B cell (primary cell): ENCODE measurements around the gene HLA-DOB. TPM values are rescaled to one million over a fixed set of nuclear protein-coding genes. Genes with fewer than 3 reads are reported as not detected.

Experiments used
- ATAC-seq: fragments of 200-7000 bp; cut with Tn5 transposase; one replicate; pipeline ENCODE4 v1.10.0; 2021; ENCODE audit warnings: low read depth, mild to moderate bottlenecking, moderate number of reproducible peaks, moderate library complexity
- CTCF ChIA-PET: fragments of 350-600 bp; sonication (Branson Sonifier 250); formaldehyde crosslinking; loops from one replicate; lab custom pipeline; 2021; ENCODE audit warnings: antibody characterized with exemption, inconsistent platforms; lab: Charles Lee
- POLR2A ChIA-PET: fragments of 350-600 bp; sonication (Branson Sonifier 250); formaldehyde crosslinking; loops from one replicate; lab custom pipeline; 2021; ENCODE audit warnings: antibody characterized with exemption; lab: Charles Lee
- DNase-seq: peaks from one replicate; pipeline ENCODE4 v3.0.0; 2013
- H2AFZ ChIP-seq: 2 replicates; pipeline ENCODE4 v1.6.1; 2012; ENCODE audit warnings: mild to moderate bottlenecking, low read depth, low read length; ENCODE audit not compliant: insufficient read depth, poor library complexity, severe bottlenecking
- H3K27ac ChIP-seq, 2 donors: 1 replicate in 1 of 2; 2 replicates in 1 of 2; pipeline ENCODE4 v1.5.1; 2012 to 2013; ENCODE audit warnings: low read length in 2 of 2, mild to moderate bottlenecking in 2 of 2, moderate library complexity in 1 of 2
- H3K27me3 ChIP-seq, 4 experiments: fragments of 200-600 bp in 1 of 4; sonication (generic) in 1 of 4; replicated peaks in 1 of 4; 1 replicate in 2 of 4; 2 replicates in 2 of 4; pipeline versions ENCODE4 v1.6.1 to v1.7.0; 2013 to 2016; ENCODE audit warnings: low read length in 3 of 4, mild to moderate bottlenecking in 2 of 4, mixed read lengths in 1 of 4, moderate library complexity in 1 of 4; ENCODE audit not compliant: insufficient read depth in 4 of 4, control insufficient read depth in 3 of 4; ENCODE audit errors: control extremely low read depth in 1 of 4
- H3K36me3 ChIP-seq, 2 experiments: replicated peaks in 1 of 2; 1 replicate in 1 of 2; 2 replicates in 1 of 2; pipeline versions ENCODE4 v1.6.1 to v1.7.1; 2013; ENCODE audit warnings: low read length in 1 of 2; ENCODE audit not compliant: insufficient read depth in 2 of 2, control insufficient read depth in 1 of 2; ENCODE audit errors: control extremely low read depth in 1 of 2, extremely low read depth in 1 of 2
- H3K4me1 ChIP-seq, 2 donors: fragments of 200-600 bp in 1 of 2; sonication (generic) in 1 of 2; 1 replicate in 1 of 2; 2 replicates in 1 of 2; pipeline versions ENCODE4 v1.5.1 to v1.6.1; 2013 to 2017; ENCODE audit warnings: low read length in 2 of 2; ENCODE audit not compliant: control insufficient read depth in 2 of 2, insufficient read depth in 2 of 2
- H3K4me2 ChIP-seq: replicated peaks from 2 replicates; pipeline ENCODE3; 2012; ENCODE audit warnings: mild to moderate bottlenecking, low read depth, low read length; ENCODE audit not compliant: poor library complexity, severe bottlenecking
- H3K4me3 ChIP-seq, 5 experiments: fragments of 200-600 bp in 1 of 5; sonication (generic) in 1 of 5; 1 replicate in 3 of 5; 2 replicates in 2 of 5; pipeline versions ENCODE4 v1.5.1 to v1.7.0; 2011 to 2016; ENCODE audit warnings: low read length in 4 of 5, mild to moderate bottlenecking in 4 of 5, low read depth in 2 of 5, control low read depth in 1 of 5, moderate library complexity in 1 of 5; ENCODE audit not compliant: insufficient read depth in 1 of 5; ENCODE audit errors: control extremely low read depth in 1 of 5, extremely low read depth in 1 of 5
- H3K79me2 ChIP-seq: fragments of 200-600 bp; sonication (generic); one replicate; pipeline ENCODE4 v1.6.0; 2016; ENCODE audit warnings: low read length; ENCODE audit not compliant: control insufficient read depth, insufficient read depth
- H3K9ac ChIP-seq: fragments of 200-600 bp; sonication (generic); 2 replicates; pipeline ENCODE4 v1.6.1; 2017; ENCODE audit warnings: mild to moderate bottlenecking, low read length, moderate library complexity
- H3K9me3 ChIP-seq, 3 donors: one replicate each; pipeline versions ENCODE4 v1.6.1 to v1.7.1; 2013; ENCODE audit warnings: low read length in 2 of 3; ENCODE audit not compliant: control insufficient read depth in 2 of 3, insufficient read depth in 1 of 3; ENCODE audit errors: control extremely low read depth in 1 of 3
- H4K20me1 ChIP-seq: 2 replicates; pipeline ENCODE4 v1.6.0; 2012; ENCODE audit warnings: mild to moderate bottlenecking, low read length; ENCODE audit not compliant: insufficient read depth, control insufficient read depth, poor library complexity, severe bottlenecking
- H3K27ac Mint-ChIP-seq: one replicate; pipeline ENCODE4 v1.8.0; 2021; ENCODE audit warnings: mixed read lengths
- H3K27me3 Mint-ChIP-seq: one replicate; pipeline ENCODE4 v1.8.0; 2021; ENCODE audit warnings: mixed read lengths
- H3K4me1 Mint-ChIP-seq: one replicate; pipeline ENCODE4 v1.8.0; 2021; ENCODE audit warnings: mixed read lengths
- H3K4me3 Mint-ChIP-seq: one replicate; pipeline ENCODE4 v1.8.0; 2021; ENCODE audit warnings: mixed read lengths
- H3K9me3 Mint-ChIP-seq: one replicate; pipeline ENCODE4 v1.8.0; 2022; ENCODE audit warnings: mixed read lengths; ENCODE audit not compliant: insufficient read depth
- EZH2 ChIP-seq: IDR thresholded peaks from 2 replicates; pipeline ENCODE4 v1.6.1; 2012; ENCODE audit warnings: borderline replicate concordance, low read depth, mild to moderate bottlenecking, moderate library complexity, low read length; ENCODE audit not compliant: insufficient read depth, poor library complexity, severe bottlenecking
- WGBS: methylation state at CpG from one replicate; pipeline ENCODE4 v1.1.5; 2013; ENCODE audit warnings: missing lambda C conversion rate; ENCODE audit not compliant: insufficient coverage; 5-methylcytosine and 5-hydroxymethylcytosine counted together
- intact Hi-C: fragments of 100-400 bp; cut with micrococcal nuclease; formaldehyde crosslinking; loops from one replicate; pipeline ENCODE4 v1.10.0; 2022
- polyA plus RNA-seq: library from polyadenylated mRNA; depleted of rRNA; stranded (reverse); fragments of >200 nt; gene quantifications from 2 replicates; pipeline ENCODE4 v1.2.3, GENCODE V29; 2012
- total RNA-seq, 2 donors: library from RNA; stranded (reverse); fragments of 120-200 nt in 1 of 2; gene quantifications; 1 replicate in 1 of 2; 2 replicates in 1 of 2; pipeline versions ENCODE4 v1.2.3 to v1.2.4, GENCODE V29; 2013 to 2022
- TF ChIP-seq, protein P1 (sequence below): fragments of 200-600 bp; IDR thresholded peaks from one replicate; pipeline ENCODE4 v1.8.0; 2022; ENCODE audit warnings: antibody characterized with exemption, mild to moderate bottlenecking

The HLA-DOB gene
- total and polyA plus RNA-seq, 2 donors (not counting 1 experiment from before 2014, with no cell fraction given), result 109 to 231 TPM

DNA sequence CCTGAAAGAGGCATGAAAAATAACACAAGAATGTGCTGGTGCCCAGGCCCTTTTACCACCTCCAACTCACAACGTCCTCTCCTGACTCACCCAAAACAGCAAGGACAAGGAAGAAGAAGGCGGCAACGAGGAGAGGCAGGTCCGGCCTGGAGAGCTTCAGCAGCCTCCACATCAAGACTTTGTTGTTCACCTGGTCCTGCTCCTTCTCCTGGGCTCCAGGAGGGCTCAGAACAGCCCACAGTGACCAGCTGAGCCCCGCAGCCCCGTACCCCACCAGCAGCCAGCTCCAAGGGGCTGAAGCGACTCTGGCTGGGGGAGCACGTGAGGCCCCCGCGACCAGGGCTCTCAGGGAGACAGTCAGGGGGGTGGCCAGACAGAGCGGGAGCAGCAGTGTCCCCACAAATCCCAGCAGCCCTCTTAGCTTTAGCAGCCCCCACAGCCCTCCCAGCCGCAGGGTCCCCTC is 20.9 kb upstream of the HLA-DOB start:
- H3K4me3 Mint-ChIP-seq, result peak overlapping the region; percentile 97
- peak; percentile 40 for DNase-seq
- H3K4me1 Mint-ChIP-seq, result peaks cover 90% of the 10 kb centered on the region
- H4K20me1 ChIP-seq, result no peaks in the 10 kb centered on the region
- H3K79me2 ChIP-seq, result peaks cover 77% of the 10 kb centered on the region
- H3K9me3 Mint-ChIP-seq, result no peaks in the 10 kb centered on the region
- H3K27ac ChIP-seq, result peak overlapping the region; percentile 83 to 97
- no peak for ATAC-seq
- H3K36me3 ChIP-seq, result peaks cover 26 to 65% of the 10 kb centered on the region in 2 experiments
- CTCF ChIA-PET, result interaction anchor here (0.9 to 11.0 kb wide), 40 partner anchors 11 to 475 kb away, joined by 3 to 359 read pairs (median 9); partner anchors contain the start of genes BRD2, HLA-DMA, HLA-DMB and HLA-DOB
- H2AFZ ChIP-seq, result peak overlapping the region; percentile 77
- H3K9me3 ChIP-seq, result no peaks in the 10 kb centered on the region
- POLR2A ChIA-PET, result interaction anchor here (0.7 to 9.7 kb wide), 17 partner anchors 10 to 409 kb away, joined by 3 to 282 read pairs (median 5); partner anchors contain the start of genes BRD2, HLA-DMA, HLA-DOB and HLA-DPA1
- intact Hi-C loops, result loop anchor here (1.0 to 5.0 kb wide), 6 partner anchors 17 to 147 kb away; partner anchors contain the start of gene PSMB9
- WGBS, result 27% methylated on average over 12 of the region's 12 CpGs
- peak overlapping the region; percentile 71 to 80 (median 76) for H3K4me3 ChIP-seq
- no peak for TF ChIP-seq EZH2
- TF ChIP-seq, protein P1, sequence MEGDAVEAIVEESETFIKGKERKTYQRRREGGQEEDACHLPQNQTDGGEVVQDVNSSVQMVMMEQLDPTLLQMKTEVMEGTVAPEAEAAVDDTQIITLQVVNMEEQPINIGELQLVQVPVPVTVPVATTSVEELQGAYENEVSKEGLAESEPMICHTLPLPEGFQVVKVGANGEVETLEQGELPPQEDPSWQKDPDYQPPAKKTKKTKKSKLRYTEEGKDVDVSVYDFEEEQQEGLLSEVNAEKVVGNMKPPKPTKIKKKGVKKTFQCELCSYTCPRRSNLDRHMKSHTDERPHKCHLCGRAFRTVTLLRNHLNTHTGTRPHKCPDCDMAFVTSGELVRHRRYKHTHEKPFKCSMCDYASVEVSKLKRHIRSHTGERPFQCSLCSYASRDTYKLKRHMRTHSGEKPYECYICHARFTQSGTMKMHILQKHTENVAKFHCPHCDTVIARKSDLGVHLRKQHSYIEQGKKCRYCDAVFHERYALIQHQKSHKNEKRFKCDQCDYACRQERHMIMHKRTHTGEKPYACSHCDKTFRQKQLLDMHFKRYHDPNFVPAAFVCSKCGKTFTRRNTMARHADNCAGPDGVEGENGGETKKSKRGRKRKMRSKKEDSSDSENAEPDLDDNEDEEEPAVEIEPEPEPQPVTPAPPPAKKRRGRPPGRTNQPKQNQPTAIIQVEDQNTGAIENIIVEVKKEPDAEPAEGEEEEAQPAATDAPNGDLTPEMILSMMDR, result no peak
- no peaks in the 10 kb centered on the region for H3K27me3 Mint-ChIP-seq
- H3K27ac Mint-ChIP-seq, result peak overlapping the region; percentile 96
- peak overlapping the region; percentile 85 for H3K9ac ChIP-seq
- peaks cover 54 to 68% of the 10 kb centered on the region in 2 donors for H3K4me1 ChIP-seq
- H3K27me3 ChIP-seq, result no peaks in the 10 kb centered on the region
- H3K4me2 ChIP-seq, result peak overlapping the region; percentile 95

GRCh38 chr6:32836873-32837272 is 20.1 kb upstream of the HLA-DOB start:
- Histone ChIP-seq H3K4me2 (peak overlapping the region; percentile 95), H3K79me2 (peaks cover 77% of the 10 kb centered on the region), H3K27me3 (no peaks in the 10 kb centered on the region), H3K36me3 (peaks cover 24 to 65% of the 10 kb centered on the region in 2 experiments), H2AFZ (no peak overlapping the region), H3K9me3 (no peaks in the 10 kb centered on the region), H3K4me1 (peaks cover 46 to 60% of the 10 kb centered on the region in 2 donors), H3K27ac (peak overlapping the region in 1 of 2 donors; percentile 97), H3K9ac (no peak overlapping the region), H3K4me3 (no peak overlapping the region), H4K20me1 (no peaks in the 10 kb centered on the region)
- peak overlapping the region; percentile 97 for H3K4me3 Mint-ChIP-seq
- no peak for ATAC-seq
- H3K4me1 Mint-ChIP-seq, result peaks cover 82% of the 10 kb centered on the region
- intact Hi-C loops, result loop anchor here (5.0 kb wide), 1 partner anchor 40 kb away; no protein-coding TSS in a partner anchor
- H3K27me3 Mint-ChIP-seq, result no peaks in the 10 kb centered on the region
- H3K27ac Mint-ChIP-seq, result peak overlapping the region; percentile 96
- TF ChIP-seq, protein P1, result no peak
- no peak for TF ChIP-seq EZH2
- WGBS, result no CpG with 5 or more reads among the region's 2 CpGs
- CTCF ChIA-PET, result interaction anchor here (2.2 to 11.0 kb wide), 4 partner anchors 10 to 32 kb away, joined by 10 to 359 read pairs (median 141); partner anchors contain the start of genes HLA-DOB, PSMB9 and TAP1
- POLR2A ChIA-PET, result interaction anchor here (0.9 to 9.7 kb wide), 3 partner anchors 19 to 24 kb away, joined by 4 to 282 read pairs (median 5); partner anchors contain the start of genes HLA-DOB, PSMB9 and TAP1
- no peak for DNase-seq
- H3K9me3 Mint-ChIP-seq, result no peaks in the 10 kb centered on the region
